Prostate gland (tissue), 2 donors: ENCODE data around the gene EPS8L3.

Experiments used
- POLR2AphosphoS5 ChIP-seq: sonication (generic); formaldehyde crosslinking; IDR thresholded peaks from one replicate; pipeline ENCODE4 v1.6.1; 2017; ENCODE audit warnings: antibody characterized with exemption
- TF ChIP-seq, protein P1 (sequence below), 4 experiments: fragments of 200-600 bp in 2 of 4; fragments of 450-650 bp in 2 of 4; sonication (generic) in 2 of 4; IDR thresholded peaks; 1 replicate in 3 of 4; 2 replicates in 1 of 4; pipeline ENCODE4 v1.5.1; 2016 to 2019; ENCODE audit warnings: antibody characterized with exemption in 4 of 4, mild to moderate bottlenecking in 2 of 4, moderate library complexity in 2 of 4

DNA sequence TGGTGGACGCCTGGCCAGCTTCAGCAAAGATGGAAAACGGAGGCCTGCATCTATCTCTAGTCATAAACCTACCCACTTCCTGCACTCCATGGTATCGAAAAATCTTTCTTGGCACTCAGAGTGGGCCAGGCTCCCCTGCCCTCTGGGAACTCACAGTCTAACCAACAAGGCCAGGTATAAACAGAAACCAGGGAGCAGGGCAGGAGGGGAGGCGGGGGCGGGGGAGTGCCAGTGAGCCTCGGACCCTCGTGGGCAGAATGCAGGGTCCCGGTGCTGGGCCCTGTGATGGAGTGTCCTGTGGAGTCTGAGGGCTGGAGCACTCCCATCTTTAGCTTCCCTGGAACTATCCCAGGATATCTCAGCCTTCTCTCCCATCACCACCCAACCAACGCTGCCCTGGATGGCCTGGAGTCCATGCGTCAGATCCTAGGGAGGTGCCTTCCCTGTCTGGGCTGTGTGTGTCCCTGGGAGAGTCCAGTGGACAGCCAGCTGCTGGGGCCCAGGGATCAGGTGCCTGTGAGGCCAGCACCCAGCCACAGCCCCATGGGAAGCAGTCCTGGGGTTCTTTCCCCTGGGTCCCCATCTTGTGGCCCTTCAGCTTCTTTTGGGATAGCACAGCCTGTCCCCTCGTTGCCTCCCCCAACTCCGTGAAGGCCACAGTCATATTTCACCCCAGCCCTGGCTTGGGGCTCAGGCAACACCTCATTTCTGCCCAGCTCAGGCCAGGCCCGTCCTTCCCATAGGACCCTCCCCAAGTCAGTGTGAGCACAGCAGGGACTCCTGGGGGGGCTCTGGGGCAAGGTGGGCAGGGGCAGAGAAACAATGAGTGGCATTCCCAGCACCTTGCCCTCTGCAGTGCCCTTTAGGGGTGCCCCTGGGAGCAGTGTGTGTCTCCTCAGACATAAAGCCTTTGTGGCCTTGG lies 1.1 kb upstream of the EPS8L3 start:
- TF ChIP-seq, protein P1, sequence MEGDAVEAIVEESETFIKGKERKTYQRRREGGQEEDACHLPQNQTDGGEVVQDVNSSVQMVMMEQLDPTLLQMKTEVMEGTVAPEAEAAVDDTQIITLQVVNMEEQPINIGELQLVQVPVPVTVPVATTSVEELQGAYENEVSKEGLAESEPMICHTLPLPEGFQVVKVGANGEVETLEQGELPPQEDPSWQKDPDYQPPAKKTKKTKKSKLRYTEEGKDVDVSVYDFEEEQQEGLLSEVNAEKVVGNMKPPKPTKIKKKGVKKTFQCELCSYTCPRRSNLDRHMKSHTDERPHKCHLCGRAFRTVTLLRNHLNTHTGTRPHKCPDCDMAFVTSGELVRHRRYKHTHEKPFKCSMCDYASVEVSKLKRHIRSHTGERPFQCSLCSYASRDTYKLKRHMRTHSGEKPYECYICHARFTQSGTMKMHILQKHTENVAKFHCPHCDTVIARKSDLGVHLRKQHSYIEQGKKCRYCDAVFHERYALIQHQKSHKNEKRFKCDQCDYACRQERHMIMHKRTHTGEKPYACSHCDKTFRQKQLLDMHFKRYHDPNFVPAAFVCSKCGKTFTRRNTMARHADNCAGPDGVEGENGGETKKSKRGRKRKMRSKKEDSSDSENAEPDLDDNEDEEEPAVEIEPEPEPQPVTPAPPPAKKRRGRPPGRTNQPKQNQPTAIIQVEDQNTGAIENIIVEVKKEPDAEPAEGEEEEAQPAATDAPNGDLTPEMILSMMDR (IDR thresholded peaks at IDR 0.05), result no peak
- no peak for TF ChIP-seq POLR2AphosphoS5
